GM12875 (cell line): ENCODE data around the gene ALG11.
"Not testable (repeated sequence)": the region's sequence is repeated elsewhere in the genome, so short reads cannot be mapped to it uniquely, and the experiment has no call there.

Experiments used
- H3K4me3 ChIP-seq: one replicate; pipeline ENCODE4 v1.5.1; 2011; ENCODE audit warnings: low read depth, low read length, control low read depth
- TF ChIP-seq, protein P1 (sequence below): IDR thresholded peaks from 2 replicates; pipeline ENCODE4 v1.5.1; 2011; ENCODE audit warnings: low read depth, mild to moderate bottlenecking, control low read depth, inconsistent platforms, low read length, moderate library complexity, borderline replicate concordance; ENCODE audit not compliant: insufficient read depth

The ALG11 gene

DNA sequence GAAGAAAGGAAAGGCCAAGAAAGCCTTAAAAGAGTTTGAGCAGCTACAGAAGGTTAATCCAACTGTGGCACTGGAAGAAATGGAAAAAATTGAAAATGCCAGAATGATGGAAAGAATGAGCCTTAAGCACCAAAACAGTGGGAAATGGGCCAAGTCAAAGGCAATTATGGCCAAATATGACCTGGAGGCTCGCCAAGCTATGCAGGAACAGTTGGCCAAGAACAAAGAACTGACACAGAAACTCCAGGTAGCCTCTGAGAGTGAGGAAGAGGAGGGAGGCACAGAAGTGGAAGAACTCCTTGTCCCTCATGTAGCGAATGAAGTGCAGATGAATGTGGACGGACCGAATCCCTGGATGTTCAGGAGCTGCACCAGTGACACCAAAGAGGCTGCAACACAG, 17.4 kb downstream of the ALG11 start:
- TF ChIP-seq, protein P1, sequence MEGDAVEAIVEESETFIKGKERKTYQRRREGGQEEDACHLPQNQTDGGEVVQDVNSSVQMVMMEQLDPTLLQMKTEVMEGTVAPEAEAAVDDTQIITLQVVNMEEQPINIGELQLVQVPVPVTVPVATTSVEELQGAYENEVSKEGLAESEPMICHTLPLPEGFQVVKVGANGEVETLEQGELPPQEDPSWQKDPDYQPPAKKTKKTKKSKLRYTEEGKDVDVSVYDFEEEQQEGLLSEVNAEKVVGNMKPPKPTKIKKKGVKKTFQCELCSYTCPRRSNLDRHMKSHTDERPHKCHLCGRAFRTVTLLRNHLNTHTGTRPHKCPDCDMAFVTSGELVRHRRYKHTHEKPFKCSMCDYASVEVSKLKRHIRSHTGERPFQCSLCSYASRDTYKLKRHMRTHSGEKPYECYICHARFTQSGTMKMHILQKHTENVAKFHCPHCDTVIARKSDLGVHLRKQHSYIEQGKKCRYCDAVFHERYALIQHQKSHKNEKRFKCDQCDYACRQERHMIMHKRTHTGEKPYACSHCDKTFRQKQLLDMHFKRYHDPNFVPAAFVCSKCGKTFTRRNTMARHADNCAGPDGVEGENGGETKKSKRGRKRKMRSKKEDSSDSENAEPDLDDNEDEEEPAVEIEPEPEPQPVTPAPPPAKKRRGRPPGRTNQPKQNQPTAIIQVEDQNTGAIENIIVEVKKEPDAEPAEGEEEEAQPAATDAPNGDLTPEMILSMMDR: no peak
- H3K4me3 ChIP-seq: no peak overlapping the region

DNA sequence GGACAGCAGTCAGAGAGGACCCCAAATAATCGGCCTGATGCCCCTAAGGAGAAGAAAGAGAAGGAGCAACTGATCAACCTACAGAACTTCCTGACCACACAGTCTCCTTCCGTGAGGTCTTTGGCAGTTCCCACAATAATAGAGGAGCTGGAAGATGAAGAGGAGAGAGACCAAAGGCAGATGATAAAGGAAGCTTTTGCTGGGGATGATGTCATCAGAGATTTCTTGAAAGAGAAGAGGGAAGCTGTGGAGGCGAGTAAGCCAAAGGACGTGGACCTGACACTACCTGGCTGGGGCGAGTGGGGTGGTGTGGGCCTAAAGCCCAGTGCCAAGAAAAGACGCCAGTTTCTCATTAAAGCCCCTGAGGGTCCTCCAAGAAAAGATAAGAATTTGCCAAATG, 18.2 kb downstream of the ALG11 start:
- H3K4me3 ChIP-seq: not testable (repeated sequence)

DNA sequence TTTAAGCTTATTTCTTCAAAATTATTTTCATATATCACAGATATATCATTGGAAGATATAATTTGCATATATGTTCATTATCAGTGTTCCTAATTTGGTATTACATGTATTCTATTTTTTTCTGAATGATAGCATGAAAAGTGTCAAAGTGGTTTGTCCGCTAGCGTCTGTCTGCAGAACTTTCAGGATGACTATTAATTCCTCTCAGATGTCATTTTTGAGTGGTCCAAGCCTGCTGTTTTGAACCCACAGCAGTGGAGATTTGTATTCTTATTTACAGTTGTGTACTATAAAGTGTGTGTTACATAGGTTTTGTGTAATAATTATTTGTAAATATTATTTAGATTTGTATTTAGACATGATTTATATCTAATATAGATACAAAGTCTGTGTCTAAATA, 20.8 kb downstream of the ALG11 start:
- no peak overlapping the region for H3K4me3 ChIP-seq
- TF ChIP-seq, protein P1: no peak

DNA sequence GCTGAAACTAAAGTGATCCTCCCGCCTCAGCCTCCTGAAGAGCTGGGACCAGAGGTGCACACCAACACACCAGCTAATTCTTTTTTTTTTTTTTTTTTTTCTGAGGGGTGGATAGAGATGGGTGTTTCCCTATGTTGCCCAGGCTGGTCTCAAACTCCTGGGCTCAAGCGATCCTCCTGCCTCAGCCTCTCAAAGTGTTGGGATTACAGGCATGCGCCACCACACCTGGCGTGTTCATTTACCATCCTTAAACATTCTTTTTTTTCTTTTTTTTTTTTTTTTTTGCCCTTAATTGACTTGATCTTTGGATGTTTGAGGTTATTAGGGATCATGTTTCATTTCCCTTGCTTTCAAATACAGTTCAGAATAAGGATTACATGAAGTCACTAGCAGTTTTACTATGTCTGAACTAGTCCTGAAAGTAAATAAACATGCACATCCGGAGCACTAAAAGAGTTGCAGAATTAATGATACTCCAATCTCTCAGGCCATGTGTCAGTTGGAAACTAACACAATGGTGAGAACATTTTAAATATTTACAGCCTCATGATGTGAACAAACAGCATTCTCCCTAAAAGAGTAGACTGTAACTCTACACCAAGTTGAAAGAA, 22.5 kb downstream of the ALG11 start:
- no peak overlapping the region for H3K4me3 ChIP-seq
- TF ChIP-seq, protein P1: no peak

DNA sequence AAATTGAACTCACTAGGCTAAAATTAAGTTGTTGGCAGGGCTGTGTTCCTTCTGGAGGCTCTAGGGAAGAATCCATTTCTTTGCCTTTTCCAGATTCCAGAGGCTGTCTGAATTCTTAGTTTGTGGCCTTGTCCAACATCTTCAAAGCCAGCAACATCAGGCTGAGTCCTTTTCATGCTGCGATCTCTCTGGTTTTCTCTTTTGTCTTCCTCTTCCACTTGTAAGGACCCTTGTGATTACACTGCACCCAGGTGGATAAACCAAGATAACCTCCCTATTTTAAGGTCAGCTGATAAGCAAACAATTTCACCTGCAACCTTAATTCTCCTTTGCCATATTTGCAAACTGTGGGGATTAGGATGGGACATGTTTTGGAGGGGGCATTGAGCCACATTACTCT, 23.8 kb downstream of the ALG11 start:
- TF ChIP-seq, protein P1: no peak
- no peak overlapping the region for H3K4me3 ChIP-seq

DNA sequence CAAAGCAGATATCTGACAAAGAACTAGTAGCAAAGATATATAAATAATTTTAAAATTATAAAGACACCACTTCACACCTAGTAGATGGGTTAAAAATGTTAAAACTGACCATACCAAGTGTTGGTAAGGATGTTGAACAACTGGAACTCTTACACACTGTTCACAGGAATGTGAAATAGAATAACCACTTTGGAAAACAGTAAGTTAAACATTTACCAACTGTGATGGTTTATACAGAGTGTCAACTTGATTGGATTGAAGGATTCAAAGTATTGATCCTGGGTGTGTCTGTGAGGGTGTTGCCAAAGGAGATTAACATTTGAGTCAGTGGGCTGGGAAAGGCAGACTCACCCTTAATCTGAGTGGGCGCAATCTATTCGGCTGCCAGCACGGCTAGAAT, 31.5 kb downstream of the ALG11 start:
- no peak overlapping the region for H3K4me3 ChIP-seq
- TF ChIP-seq, protein P1: no peak

DNA sequence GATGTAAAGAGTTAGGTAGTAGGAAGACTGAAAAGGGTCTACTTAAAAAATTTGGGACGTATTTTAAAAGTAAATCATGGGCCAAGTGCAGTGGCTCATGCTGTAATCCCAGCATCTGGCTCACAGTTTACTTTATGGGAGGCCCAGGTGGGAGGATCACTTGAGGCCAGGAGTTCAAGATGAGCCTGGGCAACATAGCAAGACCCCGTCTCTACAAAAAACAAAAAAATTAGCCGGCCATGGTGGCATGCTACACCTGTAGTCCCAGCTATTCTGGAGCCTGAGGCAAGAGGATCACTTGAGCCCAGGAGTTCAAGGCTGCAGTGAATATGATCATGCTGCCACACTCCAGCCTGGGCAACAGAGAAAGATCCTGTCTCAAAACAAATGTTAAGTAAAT, 35.3 kb downstream of the ALG11 start:
- H3K4me3 ChIP-seq: no peak overlapping the region
- TF ChIP-seq, protein P1: no peak

DNA sequence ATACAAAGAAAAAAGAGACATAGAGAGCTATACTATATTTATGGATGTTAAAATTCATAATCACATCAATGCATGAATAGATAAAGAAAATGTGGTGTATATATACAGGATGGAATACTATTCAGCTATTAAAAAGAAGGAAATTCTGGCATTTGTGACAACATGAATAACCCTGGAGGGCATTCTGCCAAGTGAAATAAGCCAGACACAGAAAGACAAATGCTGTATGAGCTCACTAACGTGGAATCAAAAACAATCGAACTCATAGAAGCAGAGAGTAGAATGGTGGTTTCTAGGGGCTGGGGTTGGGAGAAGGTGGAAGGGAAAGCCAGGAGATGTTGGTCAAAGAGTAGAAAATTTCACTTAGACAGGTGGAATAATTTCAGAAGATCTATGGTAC, 36.3 kb downstream of the ALG11 start:
- TF ChIP-seq, protein P1: no peak
- no peak overlapping the region for H3K4me3 ChIP-seq
